K562 (cell line): ENCODE measurements around the gene OR2D2. TPM values are rescaled to one million over a fixed set of nuclear protein-coding genes. Genes with fewer than 3 reads are reported as not detected.

Experiments used
- CBFA2T2 ChIP-seq: fragments of 450-650 bp; conservative IDR thresholded peaks from 2 replicates; pipeline ENCODE4 v1.6.1; 2017; ENCODE audit warnings: mild to moderate bottlenecking
- CXXC5 ChIP-seq: fragments of 250-450 bp; sonication (Bioruptor Pico); IDR thresholded peaks from 2 replicates; pipeline ENCODE4 v1.8.0; 2022; ENCODE audit warnings: inconsistent platforms, mild to moderate bottlenecking, moderate library complexity
- FIP1L1 ChIP-seq: fragments of 200-400 bp; formaldehyde crosslinking; IDR thresholded peaks from 2 replicates; pipeline ENCODE4 v1.6.1; 2018; ENCODE audit warnings: mild to moderate bottlenecking, low read depth, low read length; ENCODE audit not compliant: poor library complexity, severe bottlenecking
- FOXM1 ChIP-seq, 2 experiments: fragments of 450-650 bp in 1 of 2; sonication (generic) in 1 of 2; formaldehyde crosslinking in 1 of 2; IDR thresholded peaks; 2 replicates each; pipeline versions ENCODE4 v1.6.1 to v1.9.0; 2017 to 2022; ENCODE audit warnings: low read depth in 2 of 2, mild to moderate bottlenecking in 2 of 2, missing genetic modification reagents in 1 of 2, moderate library complexity in 1 of 2
- HDAC1 ChIP-seq, 2 experiments: fragments of 450-650 bp; IDR thresholded peaks; 2 replicates each; pipeline ENCODE4 v1.6.1; 2016 to 2017; ENCODE audit warnings: inconsistent platforms in 1 of 2, mild to moderate bottlenecking in 1 of 2, moderate library complexity in 1 of 2
- MAZ ChIP-seq, 2 experiments: fragments of 450-650 bp in 1 of 2; sonication (generic) in 1 of 2; formaldehyde crosslinking; IDR thresholded peaks in 1 of 2; conservative IDR thresholded peaks in 1 of 2; 2 replicates each; pipeline versions ENCODE4 v1.4.0 to v1.5.0; 2020; ENCODE audit warnings: mild to moderate bottlenecking in 1 of 2, missing genetic modification reagents in 1 of 2
- MEF2A ChIP-seq: IDR thresholded peaks from 2 replicates; pipeline ENCODE4 v1.6.1; 2011; ENCODE audit warnings: low read depth, mild to moderate bottlenecking, low read length, moderate library complexity; ENCODE audit not compliant: control insufficient read depth
- NRF1 ChIP-seq, 2 experiments: fragments of 450-650 bp; IDR thresholded peaks in 1 of 2; conservative IDR thresholded peaks in 1 of 2; 2 replicates each; pipeline ENCODE4 v1.6.1; 2014; ENCODE audit warnings: mild to moderate bottlenecking in 2 of 2
- PPARD ChIP-seq: fragments of 250-450 bp; sonication (Bioruptor Pico); IDR thresholded peaks from 2 replicates; pipeline ENCODE4 v1.8.0; 2022; ENCODE audit warnings: inconsistent platforms, mild to moderate bottlenecking, moderate library complexity
- SMARCA5 ChIP-seq: fragments of 450-650 bp; IDR thresholded peaks from 2 replicates; pipeline ENCODE4 v1.6.1; 2016
- SRSF9 ChIP-seq: fragments of 200-400 bp; formaldehyde crosslinking; IDR thresholded peaks from 2 replicates; pipeline ENCODE4 v1.6.1; 2017; ENCODE audit warnings: low read depth, low read length, borderline replicate concordance
- TAF7 ChIP-seq: fragments of 450-650 bp; IDR thresholded peaks from 2 replicates; pipeline ENCODE4 v1.6.1; 2016; ENCODE audit warnings: missing genetic modification characterization, missing compliant biosample characterization
- TCF7 ChIP-seq: sonication (generic); IDR thresholded peaks from 2 replicates; pipeline ENCODE4 v1.6.1; 2016; ENCODE audit warnings: antibody characterized with exemption, borderline replicate concordance
- TRIM24 ChIP-seq, 2 experiments: fragments of 450-650 bp; IDR thresholded peaks; 2 replicates each; pipeline ENCODE4 v1.6.1; 2016
- ZNF232 ChIP-seq: sonication (generic); formaldehyde crosslinking; IDR thresholded peaks from 2 replicates; pipeline ENCODE4 v1.8.0; 2022; ENCODE audit warnings: mild to moderate bottlenecking, missing genetic modification reagents
- ZNF311 ChIP-seq: fragments of 250-450 bp; sonication (Bioruptor Pico); IDR thresholded peaks from 2 replicates; pipeline ENCODE4 v1.4.0; 2020; ENCODE audit warnings: mild to moderate bottlenecking, moderate library complexity
- polyA plus RNA-seq, 8 experiments: library from polyadenylated mRNA; depleted of rRNA in 4 of 8; stranded (reverse) in 5 of 8; unstranded in 3 of 8; fragments of >200 nt; fragmentation: Nextera tagmentation in 2 of 8; fragmentation: Illumina TruSeq in 1 of 8; extraction: Ambion mirVana in 2 of 8; extraction: Trizol in 1 of 8; gene quantifications; 2 replicates each; pipeline versions ENCODE4 v1.2.1 to v1.2.3, GENCODE V29; 2011 to 2014; ENCODE audit warnings: inconsistent platforms in 1 of 8, missing spikeins in 1 of 8
- total RNA-seq, 7 experiments: library from RNA; depleted of rRNA in 6 of 7; stranded (reverse); fragments of >200 nt in 6 of 7; fragmentation: Illumina TruSeq in 2 of 7; extraction: Trizol in 2 of 7; gene quantifications; 2 replicates each; pipeline versions ENCODE4 v1.2.1 to v1.2.3, GENCODE V29; 2011 to 2021; ENCODE audit warnings: low replicate concordance in 1 of 7
- TF ChIP-seq, protein P1 (sequence below): fragments of 450-650 bp; IDR thresholded peaks from 2 replicates; pipeline ENCODE4 v1.7.0; 2016; ENCODE audit warnings: borderline replicate concordance
- TF ChIP-seq, protein P2 (sequence below): fragments of 250-450 bp; sonication (Bioruptor Pico); IDR thresholded peaks from 2 replicates; pipeline ENCODE4 v1.4.0; 2020; ENCODE audit warnings: mild to moderate bottlenecking
- TF ChIP-seq, protein P3 (sequence below), 2 experiments: fragments of 450-650 bp in 1 of 2; sonication (generic) in 1 of 2; formaldehyde crosslinking in 1 of 2; IDR thresholded peaks in 1 of 2; conservative IDR thresholded peaks in 1 of 2; 2 replicates each; pipeline versions ENCODE4 v1.6.1 to v1.8.1; 2016 to 2023; ENCODE audit warnings: mild to moderate bottlenecking in 2 of 2, moderate library complexity in 2 of 2, inconsistent platforms in 1 of 2, missing genetic modification reagents in 1 of 2
- TF ChIP-seq, protein P4 (sequence below): fragments of 450-650 bp; IDR thresholded peaks from 2 replicates; pipeline ENCODE4 v1.6.1; 2016; ENCODE audit warnings: missing biosample characterization, missing genetic modification characterization

The OR2D2 gene
- total and polyA plus RNA-seq, 9 of the 15 experiments (the other 6 are each of a cell fraction or from before 2014, with no cell fraction given): 0.10 to 1.0 (median 0.57) TPM; not detected in 2

DNA sequence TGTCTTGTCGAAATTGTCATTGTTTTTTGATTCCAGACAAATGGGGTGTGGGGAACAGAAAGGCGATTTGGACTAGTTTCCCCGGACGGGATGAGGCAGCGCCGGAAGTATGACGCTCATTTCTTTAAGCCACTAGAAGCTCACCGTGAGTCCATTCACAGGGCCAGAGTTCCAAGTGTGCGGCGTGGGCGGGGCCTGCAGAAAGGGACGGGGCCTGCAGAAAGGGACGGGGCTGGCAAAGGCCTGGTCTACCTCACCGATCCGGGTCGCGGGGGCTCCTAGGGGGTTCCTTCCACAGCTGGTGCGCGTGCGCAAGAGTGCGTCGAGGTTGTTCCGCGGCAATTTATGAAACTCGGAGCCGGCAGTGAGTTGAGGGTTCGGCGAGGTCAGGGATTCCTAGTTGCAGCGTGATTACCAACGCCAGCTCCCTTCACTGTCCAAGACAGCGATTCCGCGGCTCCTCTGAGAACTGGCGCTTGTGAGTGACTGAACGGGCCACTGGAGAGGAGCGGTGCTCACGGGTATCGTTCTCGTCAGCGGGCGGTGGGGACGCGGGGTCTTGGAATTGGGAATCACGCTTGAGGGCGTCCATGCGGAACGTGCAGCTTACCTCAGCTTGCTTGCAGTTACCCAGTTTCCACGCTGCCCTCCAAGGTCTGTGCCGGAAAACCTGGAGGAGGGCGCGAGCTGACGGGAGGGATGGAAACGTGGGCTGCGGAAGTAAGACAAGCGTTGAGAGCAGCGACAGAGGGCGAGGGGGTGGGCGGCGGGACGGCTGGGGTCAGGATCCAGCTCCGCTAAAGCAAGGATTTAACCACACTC, 34.1 kb upstream of the OR2D2 start, which contains the start of gene ZNF215 (continued):
- TF ChIP-seq, protein P1, sequence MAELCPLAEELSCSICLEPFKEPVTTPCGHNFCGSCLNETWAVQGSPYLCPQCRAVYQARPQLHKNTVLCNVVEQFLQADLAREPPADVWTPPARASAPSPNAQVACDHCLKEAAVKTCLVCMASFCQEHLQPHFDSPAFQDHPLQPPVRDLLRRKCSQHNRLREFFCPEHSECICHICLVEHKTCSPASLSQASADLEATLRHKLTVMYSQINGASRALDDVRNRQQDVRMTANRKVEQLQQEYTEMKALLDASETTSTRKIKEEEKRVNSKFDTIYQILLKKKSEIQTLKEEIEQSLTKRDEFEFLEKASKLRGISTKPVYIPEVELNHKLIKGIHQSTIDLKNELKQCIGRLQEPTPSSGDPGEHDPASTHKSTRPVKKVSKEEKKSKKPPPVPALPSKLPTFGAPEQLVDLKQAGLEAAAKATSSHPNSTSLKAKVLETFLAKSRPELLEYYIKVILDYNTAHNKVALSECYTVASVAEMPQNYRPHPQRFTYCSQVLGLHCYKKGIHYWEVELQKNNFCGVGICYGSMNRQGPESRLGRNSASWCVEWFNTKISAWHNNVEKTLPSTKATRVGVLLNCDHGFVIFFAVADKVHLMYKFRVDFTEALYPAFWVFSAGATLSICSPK: no peak
- TF ChIP-seq SRSF9: no peak
- peak; percentile 58 for TF ChIP-seq CXXC5 (CRISPR knock-in tag)
- no peak for TF ChIP-seq TAF7 (tag)
- peak; percentile 93 to 94 for TF ChIP-seq NRF1 (conservative IDR thresholded peaks at IDR 0.05 in 1 of 2, IDR thresholded peaks at IDR 0.05 in 1 of 2)
- TF ChIP-seq MAZ (CRISPR knock-in tag; conservative IDR thresholded peaks at IDR 0.05 in 1 of 2, IDR thresholded peaks at IDR 0.05 in 1 of 2): peak; percentile 36 to 56; a peak in 2 of 4 replicates
- TF ChIP-seq TRIM24 (IDR thresholded peaks at IDR 0.05): peak in 1 of 2 experiments; percentile 41; a peak in 1 of 4 replicates
- TF ChIP-seq PPARD (CRISPR knock-in tag): no peak
- TF ChIP-seq, protein P2, sequence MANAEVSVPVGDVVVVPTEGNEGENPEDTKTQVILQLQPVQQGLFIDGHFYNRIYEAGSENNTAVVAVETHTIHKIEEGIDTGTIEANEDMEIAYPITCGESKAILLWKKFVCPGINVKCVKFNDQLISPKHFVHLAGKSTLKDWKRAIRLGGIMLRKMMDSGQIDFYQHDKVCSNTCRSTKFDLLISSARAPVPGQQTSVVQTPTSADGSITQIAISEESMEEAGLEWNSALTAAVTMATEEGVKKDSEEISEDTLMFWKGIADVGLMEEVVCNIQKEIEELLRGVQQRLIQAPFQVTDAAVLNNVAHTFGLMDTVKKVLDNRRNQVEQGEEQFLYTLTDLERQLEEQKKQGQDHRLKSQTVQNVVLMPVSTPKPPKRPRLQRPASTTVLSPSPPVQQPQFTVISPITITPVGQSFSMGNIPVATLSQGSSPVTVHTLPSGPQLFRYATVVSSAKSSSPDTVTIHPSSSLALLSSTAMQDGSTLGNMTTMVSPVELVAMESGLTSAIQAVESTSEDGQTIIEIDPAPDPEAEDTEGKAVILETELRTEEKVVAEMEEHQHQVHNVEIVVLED (CRISPR knock-in tag): no peak
- no peak for TF ChIP-seq ZNF311 (CRISPR knock-in tag)
- TF ChIP-seq ZNF232 (CRISPR knock-in tag): no peak
- peak in 1 of 2 experiments; percentile 88; a peak in 1 of 4 replicates for TF ChIP-seq HDAC1 (IDR thresholded peaks at IDR 0.05)
- TF ChIP-seq FOXM1 (IDR thresholded peaks at IDR 0.05; ENCODE audit: low read depth): 0 out of 2 replicates have a peak, but pooled peaks have one; percentile 15
- TF ChIP-seq FOXM1 (CRISPR knock-in tag; IDR thresholded peaks at IDR 0.05; ENCODE audit: low read depth): no peak
- TF ChIP-seq TCF7: 0 out of 2 replicates have a peak, but pooled peaks have one; percentile 27
- no peak for TF ChIP-seq FIP1L1
- no peak for TF ChIP-seq CBFA2T2
- TF ChIP-seq, protein P3, sequence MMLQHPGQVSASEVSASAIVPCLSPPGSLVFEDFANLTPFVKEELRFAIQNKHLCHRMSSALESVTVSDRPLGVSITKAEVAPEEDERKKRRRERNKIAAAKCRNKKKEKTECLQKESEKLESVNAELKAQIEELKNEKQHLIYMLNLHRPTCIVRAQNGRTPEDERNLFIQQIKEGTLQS (IDR thresholded peaks at IDR 0.05): peak; percentile 47; the same call in 1 of the 2 replicates
- TF ChIP-seq, protein P3 (CRISPR knock-in tag; conservative IDR thresholded peaks at IDR 0.05): no peak
- TF ChIP-seq, protein P4, sequence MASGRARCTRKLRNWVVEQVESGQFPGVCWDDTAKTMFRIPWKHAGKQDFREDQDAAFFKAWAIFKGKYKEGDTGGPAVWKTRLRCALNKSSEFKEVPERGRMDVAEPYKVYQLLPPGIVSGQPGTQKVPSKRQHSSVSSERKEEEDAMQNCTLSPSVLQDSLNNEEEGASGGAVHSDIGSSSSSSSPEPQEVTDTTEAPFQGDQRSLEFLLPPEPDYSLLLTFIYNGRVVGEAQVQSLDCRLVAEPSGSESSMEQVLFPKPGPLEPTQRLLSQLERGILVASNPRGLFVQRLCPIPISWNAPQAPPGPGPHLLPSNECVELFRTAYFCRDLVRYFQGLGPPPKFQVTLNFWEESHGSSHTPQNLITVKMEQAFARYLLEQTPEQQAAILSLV (tag): no peak
- no peak for TF ChIP-seq SMARCA5
- no peak for TF ChIP-seq MEF2A
